NCI-H1417 treated with DMSO at 0.1 percent for 48 hours (cell line): ENCODE data around the gene COL20A1.

Experiments
- DNase-seq: peaks from one replicate; lab custom pipeline; 2025; lab: John Stamatoyannopoulos, UW

Gene COL20A1

GRCh38 chr20:63320041-63320511 is 27.1 kb downstream of the COL20A1 start:
- DNase-seq: no peak

- DNase-seq: no peak
Measured at GRCh38 chr20:63320616-63321147, 27.7 kb downstream of the COL20A1 start.

DNA sequence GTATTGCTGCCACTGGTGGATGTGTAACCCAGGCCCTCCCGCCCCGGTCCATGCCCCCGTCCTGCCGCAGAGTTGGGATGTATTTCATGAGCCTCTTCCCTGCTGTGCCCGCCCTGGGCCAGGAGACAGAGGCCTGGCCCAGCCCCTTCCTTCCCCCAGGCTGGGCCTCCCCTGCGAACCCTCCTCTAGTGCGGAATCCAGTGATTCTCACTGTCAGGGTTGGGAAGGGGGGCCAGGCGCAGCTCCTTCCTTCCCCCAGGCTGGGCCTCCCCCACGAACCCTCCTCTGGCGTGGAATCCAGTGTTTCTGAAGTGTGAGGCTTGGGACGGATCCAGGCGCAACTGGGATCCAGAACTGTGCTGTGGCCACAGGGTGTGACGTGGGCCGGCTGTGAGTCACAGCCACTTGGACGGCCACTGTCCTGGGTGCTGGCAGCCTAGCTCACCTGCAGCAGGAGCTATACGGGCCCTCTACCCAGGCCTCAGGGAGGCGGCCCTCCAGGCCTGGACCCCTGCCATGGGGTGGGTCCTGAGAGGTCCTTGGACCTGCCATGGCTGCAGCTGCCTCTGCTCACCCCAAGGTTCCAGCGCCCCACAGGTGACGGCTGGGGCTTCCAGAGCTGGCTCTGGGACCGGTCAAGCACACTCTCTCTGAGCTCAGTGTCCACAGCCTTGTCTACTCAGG is 28.3 kb downstream of the COL20A1 start:
- DNase-seq: no peak

- no peak for DNase-seq
Measured at GRCh38 chr20:63322146-63322932, 29.4 kb downstream of the COL20A1 start.

- no peak for DNase-seq
Measured at GRCh38 chr20:63322933-63323273, 29.9 kb downstream of the COL20A1 start.

DNA sequence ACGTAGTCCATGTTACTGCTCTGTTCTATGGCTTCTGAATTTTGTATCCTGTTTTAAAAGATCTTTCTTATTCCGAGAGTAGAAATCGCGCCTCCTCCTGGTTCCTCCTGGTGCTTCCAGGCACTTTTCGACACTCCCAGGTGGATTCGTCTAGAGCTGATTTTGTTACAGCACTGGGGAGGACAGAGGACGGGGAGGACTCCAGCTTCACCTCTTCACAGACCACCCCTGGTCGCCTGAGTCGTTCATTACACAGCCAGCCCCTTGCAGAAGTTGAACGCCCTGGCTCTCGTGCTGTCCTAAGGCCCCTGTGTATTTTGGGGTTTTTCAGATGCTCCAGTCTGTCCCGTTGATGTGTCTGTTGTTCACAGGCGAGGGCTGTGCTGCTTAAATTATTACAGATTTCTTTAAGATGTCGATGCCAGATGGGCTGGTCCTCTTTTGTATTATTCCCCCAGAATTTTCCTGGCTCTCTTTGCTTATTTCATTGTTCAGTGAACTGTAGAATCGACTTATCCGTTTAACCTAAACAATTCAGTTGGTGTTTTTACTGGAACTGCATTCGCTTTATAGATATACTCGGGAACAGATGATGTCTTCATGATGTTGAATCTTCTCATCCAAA is 30.5 kb downstream of the COL20A1 start:
- no peak for DNase-seq

- no peak for DNase-seq
Measured at GRCh38 chr20:63325021-63325471, 32.1 kb downstream of the COL20A1 start.

DNA sequence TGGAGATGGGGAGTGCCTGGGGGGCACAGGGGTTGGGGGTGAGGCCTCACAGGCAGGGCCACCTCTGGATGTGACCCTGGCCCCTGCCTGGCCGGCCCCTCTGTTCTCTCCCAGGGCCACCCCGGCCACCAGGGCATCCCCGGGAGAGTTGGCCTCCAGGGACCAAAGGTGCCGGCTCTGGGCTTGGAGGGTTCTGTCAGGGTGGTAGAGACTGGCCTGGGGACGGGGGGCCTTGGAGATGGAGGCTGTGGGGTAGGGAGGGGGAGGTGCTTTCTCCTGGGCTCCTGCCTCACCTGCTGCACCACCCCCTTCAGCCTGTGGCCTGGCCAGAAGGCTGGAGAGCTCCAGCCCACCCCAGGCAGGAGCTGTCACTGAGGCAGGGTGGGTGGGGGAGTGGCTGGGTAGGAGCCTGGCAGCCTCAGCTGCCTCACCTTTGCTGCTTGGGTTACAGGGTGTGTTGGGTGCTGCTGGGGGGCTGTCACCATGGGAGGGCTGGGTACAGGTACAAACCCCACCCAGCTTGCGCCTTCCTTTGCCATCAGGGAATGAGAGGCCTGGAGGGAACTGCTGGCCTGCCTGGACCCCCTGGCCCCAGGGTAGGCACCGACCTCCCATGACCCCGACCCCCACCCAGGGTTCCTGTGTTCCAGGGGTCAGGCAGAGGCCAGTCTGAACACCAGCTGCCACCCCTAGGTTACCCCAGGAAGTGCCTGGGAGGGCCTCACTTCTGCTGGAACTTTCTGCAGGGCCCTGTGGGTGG is 32.7 kb downstream of the COL20A1 start:
- no peak for DNase-seq

DNA sequence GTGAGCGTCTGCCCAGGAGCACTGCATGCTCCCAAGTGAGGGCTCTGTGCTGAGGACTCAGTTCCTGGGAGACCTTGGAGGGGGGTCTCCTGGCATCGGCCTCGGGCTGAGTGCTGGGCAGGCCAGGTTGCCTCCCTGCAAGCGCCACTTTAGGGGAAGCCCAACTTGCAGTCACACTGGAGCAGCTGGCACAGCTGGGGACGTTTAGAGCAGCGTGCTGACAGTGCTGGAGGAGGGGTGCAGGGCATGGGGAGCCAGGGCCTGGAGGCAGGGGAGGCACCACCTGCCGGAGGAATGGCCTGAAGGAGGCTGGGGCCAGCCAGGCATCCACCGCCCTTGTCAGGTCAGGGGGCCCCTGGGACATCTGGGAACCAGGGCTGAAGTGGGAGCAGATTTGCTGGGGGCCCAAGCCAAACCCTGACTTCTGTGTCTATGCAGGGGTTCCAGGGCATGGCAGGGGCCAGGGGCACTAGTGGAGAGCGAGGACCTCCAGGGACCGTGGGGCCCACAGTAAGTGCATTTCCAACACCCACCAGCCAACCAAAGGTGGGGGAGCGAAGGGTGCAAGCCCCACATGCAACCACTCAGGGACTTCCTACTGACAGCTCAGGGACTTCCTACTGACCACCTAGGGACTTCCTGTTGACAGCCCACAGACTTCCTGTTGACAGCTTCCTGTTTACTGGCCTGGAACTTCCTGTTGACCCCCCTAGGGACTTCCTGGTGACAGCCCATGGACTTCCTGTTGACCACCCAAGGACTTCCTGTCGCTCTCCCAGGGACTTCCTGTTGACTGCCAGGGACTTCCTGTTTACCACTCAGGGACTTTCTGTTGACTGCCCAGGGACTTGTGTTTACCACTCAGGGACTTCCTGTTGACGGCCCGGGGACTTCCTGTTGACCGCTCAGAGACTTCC is 33.6 kb downstream of the COL20A1 start:
- DNase-seq: no peak

DNA sequence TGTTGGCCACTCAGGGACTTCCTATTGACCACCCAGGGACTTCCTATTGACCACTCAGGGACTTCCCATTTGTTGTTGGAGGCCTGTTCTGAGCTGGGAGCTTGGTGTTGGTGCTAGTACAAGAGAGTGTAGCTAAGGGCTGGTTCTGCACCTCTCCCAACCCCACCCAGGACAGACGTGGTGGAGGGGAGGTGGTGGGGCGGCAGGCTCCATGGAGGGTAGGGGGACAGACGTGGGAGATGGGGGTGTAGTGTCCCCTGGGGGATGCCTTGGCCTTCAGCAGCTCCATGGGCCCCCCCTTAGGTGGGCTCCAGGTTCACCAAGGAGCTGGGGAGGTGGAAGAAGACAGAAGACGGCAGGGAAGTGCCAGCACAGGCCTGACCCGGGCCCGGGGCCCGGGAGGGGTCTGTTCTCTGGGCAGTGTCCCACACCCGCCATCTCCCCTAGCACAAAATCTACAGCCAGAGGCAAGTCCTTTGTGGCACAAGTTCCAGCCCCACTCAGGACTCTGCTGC is 34.3 kb downstream of the COL20A1 start:
- DNase-seq: no peak

DNA sequence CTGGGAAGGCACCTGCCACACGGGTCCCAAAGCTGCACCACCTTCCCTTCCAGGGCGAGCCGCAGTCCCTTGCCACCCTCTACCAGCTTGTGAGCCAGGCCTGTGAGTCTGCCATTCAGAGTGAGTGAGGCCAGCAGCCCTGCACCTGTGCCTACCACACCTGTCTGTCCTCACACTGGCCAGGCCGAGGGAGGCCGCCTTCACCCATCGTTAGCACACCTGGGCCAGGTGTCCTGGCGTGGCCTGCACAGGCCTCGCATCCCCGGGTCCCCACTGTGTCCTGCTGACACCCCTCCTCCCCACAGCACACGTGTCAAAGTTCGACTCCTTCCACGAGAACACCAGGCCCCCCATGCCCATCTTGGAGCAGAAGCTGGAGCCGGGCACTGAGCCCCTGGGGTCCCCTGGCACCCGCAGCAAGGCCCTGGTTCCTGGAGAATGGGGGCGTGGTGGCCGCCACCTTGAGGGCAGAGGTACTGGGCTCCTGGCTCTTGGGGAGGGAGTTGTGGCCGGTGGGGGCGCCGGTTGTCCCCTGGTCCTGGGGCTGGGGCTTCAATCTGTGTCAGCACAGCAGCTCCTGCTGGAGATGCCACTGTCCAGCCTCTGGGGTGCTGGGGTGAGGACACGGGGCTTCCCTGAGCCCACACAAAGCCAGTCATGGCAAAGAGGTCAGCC is 35.2 kb downstream of the COL20A1 start:
- no peak for DNase-seq

DNA sequence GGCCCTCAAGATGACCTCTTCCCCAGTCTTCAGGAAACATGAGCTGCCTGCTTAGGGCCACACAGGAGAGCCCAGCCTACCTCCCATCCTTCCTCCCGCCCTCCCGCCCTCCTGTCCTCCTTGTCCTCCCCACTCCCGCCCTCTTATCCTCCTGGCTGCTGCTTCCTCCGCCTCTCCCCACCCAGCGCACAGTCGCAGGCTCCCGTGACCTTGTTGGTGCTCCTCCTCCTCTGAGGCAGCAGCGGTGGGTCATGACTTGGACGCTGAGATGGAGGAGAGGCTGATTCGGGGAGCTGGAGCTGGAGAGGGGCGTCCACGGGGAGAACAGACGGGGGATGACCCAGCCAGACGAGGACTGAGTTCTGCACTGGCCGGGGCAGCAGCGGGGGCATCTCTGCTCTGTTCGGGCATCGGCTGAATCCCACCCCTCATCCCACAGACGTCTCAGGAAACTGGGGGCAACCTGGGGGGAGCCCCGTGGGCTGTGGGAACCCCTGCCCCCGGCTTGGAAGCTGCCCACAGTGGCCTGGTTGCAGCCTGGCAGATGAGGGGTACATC is 35.8 kb downstream of the COL20A1 start:
- DNase-seq: no peak

- no peak for DNase-seq
Measured at GRCh38 chr20:63329331-63330083, 36.5 kb downstream of the COL20A1 start.

DNA sequence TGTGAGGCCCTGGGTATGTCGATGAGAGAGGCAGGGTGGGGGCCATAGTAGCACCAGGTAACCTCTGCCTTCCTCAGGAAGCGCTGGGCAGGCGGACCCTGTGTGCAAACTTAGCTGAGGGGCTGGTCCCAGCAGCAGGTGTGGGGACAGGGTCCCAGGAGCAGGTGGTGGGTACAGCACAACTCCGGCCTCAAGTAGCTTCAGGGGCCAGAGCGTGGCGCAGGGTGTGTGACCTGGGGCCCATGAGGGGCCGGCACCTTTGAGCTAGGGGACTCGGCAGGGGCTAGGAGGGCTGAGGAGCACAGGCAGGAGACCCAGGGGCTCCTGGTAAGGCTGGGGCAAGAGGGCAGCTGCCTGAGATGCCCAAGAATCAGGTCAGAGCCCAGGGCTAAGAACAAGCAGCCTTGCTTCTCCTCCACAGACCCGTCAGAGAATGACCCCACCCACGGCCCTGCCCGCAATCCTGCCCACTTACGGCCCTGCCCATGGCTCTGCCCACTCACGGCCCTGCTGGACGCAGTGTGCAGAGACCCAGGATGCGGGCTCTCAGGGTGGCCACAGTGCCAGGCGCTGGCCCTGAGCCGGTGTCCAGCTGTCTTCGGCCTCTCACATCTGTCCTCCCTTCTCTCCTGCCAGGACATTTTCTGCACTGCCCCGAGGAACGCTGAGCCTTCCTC is 37.2 kb downstream of the COL20A1 start:
- DNase-seq: no peak

GRCh38 chr20:63330940-63331339 is 38.0 kb downstream of the COL20A1 start:
- no peak for DNase-seq

GRCh38 chr20:63331741-63332400 is 38.9 kb downstream of the COL20A1 start:
- DNase-seq: no peak

- no peak for DNase-seq
Measured at GRCh38 chr20:63332488-63333240, 39.7 kb downstream of the COL20A1 start.
